HG02798 (cell line): Measurements from ENCODE around the gene FKBP5.
A peak's percentile ranks its signal among the peaks of the same experiment; 100 is the strongest.
"Not testable (repeated sequence)": the region's sequence is repeated elsewhere in the genome, so short reads cannot be mapped to it uniquely, and the experiment has no call there.

Source experiments
- ATAC-seq: cut with Tn5 transposase; IDR thresholded peaks from one replicate; pipeline ENCODE4 v1.9.1; 2021; ENCODE audit warnings: mild to moderate bottlenecking; ENCODE audit not compliant: unreplicated experiment, poor library complexity

Gene FKBP5

GRCh38 chr6:35724471-35724870, 35.8 kb upstream of the FKBP5 start:
- no peak for ATAC-seq

- no peak for ATAC-seq
Measured at GRCh38 chr6:35724059-35724458, 35.3 kb upstream of the FKBP5 start.

GRCh38 chr6:35723587-35723986, 34.9 kb upstream of the FKBP5 start:
- ATAC-seq, result no peak

GRCh38 chr6:35722121-35722761, 33.5 kb upstream of the FKBP5 start:
- no peak for ATAC-seq

GRCh38 chr6:35719830-35720733, 31.4 kb upstream of the FKBP5 start:
- peak; percentile 43 for ATAC-seq

- ATAC-seq, result peak; percentile 25
Measured at GRCh38 chr6:35719404-35719829, 30.7 kb upstream of the FKBP5 start.

- no peak for ATAC-seq
Measured at GRCh38 chr6:35718911-35719381, 30.2 kb upstream of the FKBP5 start.

- no peak for ATAC-seq
Measured at GRCh38 chr6:35718375-35718736, 29.6 kb upstream of the FKBP5 start.

GRCh38 chr6:35717449-35718374, 29.0 kb upstream of the FKBP5 start:
- no peak for ATAC-seq

GRCh38 chr6:35716798-35717197, 28.1 kb upstream of the FKBP5 start:
- ATAC-seq, result no peak

GRCh38 chr6:35713006-35713767, 24.5 kb upstream of the FKBP5 start:
- ATAC-seq, result no peak

GRCh38 chr6:35711731-35712130, 23.0 kb upstream of the FKBP5 start:
- ATAC-seq, result no peak

GRCh38 chr6:35710241-35710847, 21.6 kb upstream of the FKBP5 start:
- no peak for ATAC-seq

- ATAC-seq, result no peak
Measured at GRCh38 chr6:35708585-35708984, 19.9 kb upstream of the FKBP5 start.

- no peak for ATAC-seq
Measured at GRCh38 chr6:35707714-35708407, 19.1 kb upstream of the FKBP5 start.

GRCh38 chr6:35706468-35706867, 17.8 kb upstream of the FKBP5 start:
- ATAC-seq, result no peak

- ATAC-seq, result no peak
Measured at GRCh38 chr6:35703554-35703953, 14.8 kb upstream of the FKBP5 start.

- ATAC-seq, result no peak
Measured at GRCh38 chr6:35698858-35699257, 10.1 kb upstream of the FKBP5 start.

GRCh38 chr6:35698430-35698829, 9.7 kb upstream of the FKBP5 start:
- ATAC-seq, result not testable (repeated sequence)
